ENCODE data around the gene LRCOL1.

- TF ChIP-seq CTCF (IDR thresholded peaks at IDR 0.05) (peak in 4 of 7 experiments; percentile 23 to 35 (median 32)), POLR2A (IDR thresholded peaks at IDR 0.05) (no peak)
These were observed 55.3 kb downstream of the LRCOL1 start for GRCh38 chr12:132554845-132555630.
